ENCODE measurements around the gene TMEM244. TPM values are rescaled to one million over a fixed set of nuclear protein-coding genes. Genes with fewer than 3 reads are reported as not detected.
"Not testable (repeated sequence)": the region's sequence is repeated elsewhere in the genome, so short reads cannot be mapped to it uniquely, and the experiment has no call there.

The TMEM244 gene
- total RNA-seq, 1 donor from 2014 or later, result not detected

DNA sequence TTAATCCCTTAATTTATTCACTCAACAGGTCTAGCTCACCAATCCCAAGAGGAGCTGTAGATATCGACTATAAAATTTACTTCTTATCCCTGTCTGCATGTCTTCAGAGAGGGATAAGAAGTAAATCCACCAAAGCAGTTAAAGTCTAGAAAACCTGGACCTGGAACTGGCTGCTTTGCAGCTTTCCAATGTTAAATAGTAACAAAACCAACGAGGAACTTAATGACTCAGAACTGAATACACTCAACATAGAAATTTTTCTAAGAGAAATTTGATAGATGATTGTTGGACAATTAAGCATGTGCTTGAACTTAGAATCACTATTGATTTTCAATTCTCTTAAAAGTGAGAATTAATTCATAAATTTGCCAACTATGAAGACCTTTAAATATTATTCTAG lies 11.5 kb upstream of the TMEM244 start:
- DNase-seq (ENCODE audit: low spot score), result no peak
- intact Hi-C loops (cut with DNase I), result no loop called here

DNA sequence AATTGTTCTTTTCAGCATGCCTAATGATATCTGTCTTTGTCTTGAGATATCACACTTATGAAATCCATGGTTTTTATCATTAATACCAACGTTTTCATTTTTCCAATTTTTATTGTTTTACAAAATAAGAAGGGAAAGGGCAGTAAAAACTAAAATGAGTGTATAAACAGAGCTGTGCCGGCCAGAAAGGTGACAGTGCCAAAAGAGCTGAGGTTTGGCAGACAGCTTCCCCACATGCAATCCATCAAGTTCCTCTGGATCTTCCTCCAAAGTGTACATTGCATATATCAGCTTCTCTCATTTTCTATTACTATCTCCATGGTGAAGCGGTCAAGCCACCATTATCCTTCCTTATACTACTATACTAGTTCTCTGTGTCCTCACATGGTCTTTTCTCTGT lies 10.1 kb upstream of the TMEM244 start:
- DNase-seq (ENCODE audit: low spot score), result no peak

DNA sequence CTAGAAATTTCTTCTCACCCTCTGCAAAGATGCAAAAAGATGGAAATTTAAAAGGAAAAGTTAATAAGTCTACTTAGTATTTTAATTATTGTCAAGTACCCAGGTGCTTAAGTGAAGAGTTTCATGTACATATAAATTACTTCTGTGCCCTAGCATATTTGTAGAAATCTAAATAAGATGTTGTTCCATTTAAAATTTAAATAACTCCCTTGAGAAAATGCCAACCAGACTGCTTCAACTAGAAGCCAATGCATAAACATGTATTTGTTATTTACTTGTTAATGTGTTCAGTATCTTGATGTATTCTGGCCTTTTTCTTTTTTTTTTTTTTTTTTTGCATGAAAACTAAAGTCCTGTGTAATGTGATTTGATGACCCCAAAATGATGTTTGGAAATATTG lies 6.3 kb upstream of the TMEM244 start:
- intact Hi-C loops (cut with DNase I), result no loop called here
- DNase-seq (ENCODE audit: low spot score), result no peak

More for the DNA sequence above, 10.1 kb upstream of the TMEM244 start:
- intact Hi-C loops (cut with DNase I), result no loop called here

DNA sequence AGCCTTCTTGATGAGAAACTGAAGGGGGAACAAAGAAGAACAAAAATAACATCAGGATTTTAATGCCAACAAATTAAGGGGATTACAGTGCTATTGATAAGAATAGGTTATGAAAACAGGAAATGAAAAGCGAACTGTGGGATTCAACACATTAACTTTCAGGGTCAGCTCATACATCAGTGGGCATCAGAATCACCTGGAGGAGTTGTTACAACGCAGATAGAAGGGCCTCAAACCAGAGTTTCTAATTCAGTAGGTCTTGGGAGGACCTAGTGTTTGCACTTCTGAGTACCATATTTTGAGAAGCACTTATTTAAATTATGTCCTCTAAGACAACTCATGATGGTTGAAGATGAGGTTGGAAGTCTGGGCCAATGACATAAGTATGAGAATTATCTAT lies 5.6 kb upstream of the TMEM244 start:
- DNase-seq (ENCODE audit: low spot score), result no peak
- intact Hi-C loops (cut with DNase I), result no loop called here

- no peak for DNase-seq (ENCODE audit: low spot score)
- intact Hi-C loops (cut with DNase I), result no loop called here
These were observed 5.1 kb upstream of the TMEM244 start for GRCh38 chr6:129866256-129866655.

DNA sequence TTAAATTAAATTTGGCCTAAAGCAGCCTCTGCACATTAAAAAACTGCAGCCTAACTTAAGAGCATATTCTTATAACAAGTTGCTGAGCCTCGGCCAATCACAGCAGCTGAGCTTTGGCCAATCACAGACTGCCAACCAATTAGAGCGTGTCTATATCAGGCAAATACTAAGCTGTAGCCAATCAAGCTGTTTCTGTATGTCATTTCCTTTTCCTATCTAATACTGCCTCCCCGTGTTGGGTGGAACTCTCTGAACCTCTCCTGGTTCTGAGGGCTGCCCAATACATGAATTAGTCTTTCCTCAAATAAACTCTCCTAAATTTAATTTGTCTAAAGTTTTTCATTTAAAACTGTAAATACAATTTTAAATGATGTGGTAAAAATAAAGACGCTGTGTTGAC lies 3.9 kb upstream of the TMEM244 start:
- DNase-seq (ENCODE audit: low spot score), result no peak
- intact Hi-C loops (cut with DNase I), result no loop called here

GRCh38 chr6:129863664-129864063 lies 2.5 kb upstream of the TMEM244 start:
- intact Hi-C loops (cut with DNase I), result no loop called here
- DNase-seq (ENCODE audit: low spot score), result no peak

GRCh38 chr6:129859524-129859923 lies 1.6 kb downstream of the TMEM244 start:
- intact Hi-C loops (cut with DNase I), result no loop called here
- no peak for DNase-seq (ENCODE audit: low spot score)

DNA sequence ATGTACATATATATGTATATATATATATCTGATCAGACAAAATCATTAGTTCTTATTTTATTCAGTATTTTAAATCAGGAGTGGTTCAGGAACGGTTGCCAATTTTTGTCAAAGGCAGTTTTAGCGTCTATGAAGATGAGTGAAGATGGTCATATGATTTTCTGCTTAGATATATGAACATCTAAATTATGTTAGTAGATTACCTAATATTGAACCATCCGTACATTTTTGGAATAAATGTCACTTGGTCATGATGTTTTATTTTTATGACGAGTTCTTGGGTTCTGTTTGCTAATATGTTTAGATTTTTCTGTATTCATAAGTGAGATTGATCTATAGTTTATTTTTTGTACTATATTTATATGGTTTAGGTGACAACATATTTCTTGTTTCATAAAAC lies 3.3 kb downstream of the TMEM244 start:
- DNase-seq (ENCODE audit: low spot score), result no peak
- intact Hi-C loops (cut with DNase I), result no loop called here

DNA sequence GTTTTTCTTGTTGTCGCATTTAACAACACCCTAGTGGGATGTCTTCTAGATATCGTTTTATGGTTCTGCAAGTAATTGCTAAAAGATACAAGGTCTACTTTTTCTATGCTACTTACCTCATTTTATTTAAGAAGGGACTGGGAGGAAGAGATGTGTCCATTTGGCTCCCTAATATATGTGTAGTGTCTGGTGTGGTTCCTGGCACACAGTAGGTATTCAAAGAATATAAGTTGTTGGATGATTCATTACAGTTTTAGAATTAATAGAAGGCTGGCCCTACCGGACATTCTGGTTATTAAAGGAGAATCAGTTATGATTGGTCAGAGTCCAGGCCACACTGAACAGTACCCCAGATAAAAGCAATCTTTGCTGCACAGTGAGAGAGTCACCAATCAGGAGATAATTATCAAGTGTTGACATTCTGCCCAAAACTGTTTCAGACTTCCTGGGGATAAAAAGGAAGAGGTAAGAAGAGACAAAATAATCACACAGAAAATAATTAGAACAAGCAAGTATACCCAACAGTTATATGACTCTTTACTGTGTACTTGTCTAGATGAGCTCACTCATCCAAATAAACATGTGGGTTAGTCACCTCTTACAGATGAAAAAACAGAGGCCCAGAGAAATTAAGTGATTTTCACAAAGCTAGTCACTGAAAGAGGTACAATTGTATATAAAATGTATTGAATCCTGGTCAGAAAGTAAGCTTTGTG lies 7.0 kb downstream of the TMEM244 start:
- intact Hi-C loops (cut with DNase I), result no loop called here
- DNase-seq (ENCODE audit: low spot score), result no peak

- intact Hi-C loops (cut with DNase I), result no loop called here
- no peak for DNase-seq (ENCODE audit: low spot score)
These were observed 8.8 kb downstream of the TMEM244 start for GRCh38 chr6:129852257-129852858.

- intact Hi-C loops (cut with DNase I), result no loop called here
These were observed 11.7 kb downstream of the TMEM244 start for GRCh38 chr6:129849456-129849855.

GRCh38 chr6:129846761-129847160 lies 14.4 kb downstream of the TMEM244 start:
- intact Hi-C loops (cut with DNase I), result no loop called here
- no peak for DNase-seq (ENCODE audit: low spot score)

More at GRCh38 chr6:129849456-129849855, 11.7 kb downstream of the TMEM244 start:
- DNase-seq (ENCODE audit: low spot score), result no peak

GRCh38 chr6:129845696-129846095 lies 15.4 kb downstream of the TMEM244 start:
- intact Hi-C loops (cut with DNase I), result no loop called here
- DNase-seq (ENCODE audit: low spot score), result no peak

GRCh38 chr6:129844118-129844891 lies 16.8 kb downstream of the TMEM244 start:
- intact Hi-C loops (cut with DNase I), result no loop called here
- no peak for DNase-seq (ENCODE audit: low spot score)

DNA sequence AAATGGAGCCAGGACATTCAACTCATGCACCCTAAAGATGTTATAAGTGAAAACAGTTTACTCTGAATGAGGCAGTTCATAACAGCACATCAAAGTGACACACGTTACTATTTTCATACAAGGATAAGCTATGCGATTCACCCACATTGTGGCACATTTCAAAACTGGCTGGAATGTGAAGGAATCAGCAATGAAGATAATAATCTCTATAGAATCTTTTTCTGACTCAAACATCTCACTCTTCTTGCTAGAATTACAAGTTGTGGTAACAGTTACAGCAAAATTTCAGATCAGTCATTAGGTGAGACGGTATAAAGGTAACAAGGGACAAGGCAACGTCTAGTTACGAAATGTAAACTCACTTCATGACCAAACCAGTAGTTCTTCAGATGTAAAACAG lies 17.5 kb downstream of the TMEM244 start:
- no peak for DNase-seq (ENCODE audit: low spot score)
- intact Hi-C loops (cut with DNase I), result no loop called here

GRCh38 chr6:129842881-129843409 lies 18.2 kb downstream of the TMEM244 start:
- intact Hi-C loops (cut with DNase I), result no loop called here
- no peak for DNase-seq (ENCODE audit: low spot score)

DNA sequence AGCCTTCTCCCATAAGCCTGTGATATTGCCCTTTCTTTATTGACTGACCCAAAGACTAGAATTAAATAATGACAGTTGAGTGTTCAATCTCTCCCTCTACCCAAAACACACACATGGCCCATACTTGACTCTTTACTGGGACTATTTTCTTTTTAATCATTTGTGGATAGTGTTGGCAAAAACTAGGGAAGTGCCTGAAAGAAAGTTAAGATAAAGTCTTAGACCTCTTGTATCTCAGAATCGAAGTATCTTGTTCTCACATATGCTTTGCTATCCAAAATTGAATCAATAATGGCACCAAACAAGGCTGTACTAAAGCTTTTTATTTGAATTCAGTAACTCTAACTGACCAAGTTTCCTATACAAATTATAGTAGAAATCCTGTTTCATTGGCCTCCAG lies 19.0 kb downstream of the TMEM244 start:
- no peak for DNase-seq (ENCODE audit: low spot score)
- intact Hi-C loops (cut with DNase I), result no loop called here

DNA sequence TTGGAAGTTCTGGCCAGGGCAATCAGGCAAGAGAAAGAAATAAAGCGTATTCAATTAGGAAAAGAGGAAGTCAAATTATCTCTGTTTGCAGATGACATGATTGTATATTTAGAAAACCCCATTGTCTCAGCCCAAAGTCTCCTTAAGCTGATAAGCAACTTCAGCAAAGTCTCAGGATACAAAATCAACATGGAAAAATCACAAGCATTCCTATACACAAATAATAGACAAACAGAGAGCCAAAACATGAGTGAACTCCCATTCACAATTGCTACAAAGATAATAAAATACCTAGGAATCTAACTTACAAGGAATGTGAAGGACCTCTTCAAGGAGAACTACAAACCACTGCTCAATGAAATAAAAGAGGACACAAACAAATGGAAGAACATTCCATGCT lies 21.6 kb downstream of the TMEM244 start:
- intact Hi-C loops (cut with DNase I); DNase-seq (ENCODE audit: low spot score): not testable (repeated sequence)

- DNase-seq (ENCODE audit: low spot score), result no peak
- intact Hi-C loops (cut with DNase I), result no loop called here
These were observed 25.4 kb downstream of the TMEM244 start for GRCh38 chr6:129835691-129836090.

DNA sequence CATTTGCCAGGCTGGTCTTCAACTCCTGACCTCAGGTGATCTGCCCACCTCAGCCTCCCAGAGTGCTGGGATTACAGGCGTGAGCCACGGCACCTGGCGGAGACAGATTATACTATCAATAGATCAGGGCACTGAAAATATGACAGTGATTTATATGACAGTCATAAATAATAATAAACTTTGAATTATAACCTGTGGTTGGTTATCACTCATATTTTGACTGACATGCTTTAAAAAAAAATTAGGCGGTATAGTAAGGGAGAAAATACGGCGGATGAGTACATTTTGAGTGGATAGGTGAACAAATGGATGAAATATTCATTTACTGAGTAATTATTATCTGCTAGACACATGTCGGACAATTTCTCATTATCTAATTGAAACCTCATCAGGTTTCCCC lies 28.8 kb downstream of the TMEM244 start:
- intact Hi-C loops (cut with DNase I), result no loop called here
- DNase-seq (ENCODE audit: low spot score), result no peak
